HG03469 (cell line): ENCODE data around the gene ZNF639.
"Not testable (repeated sequence)": the region's sequence is repeated elsewhere in the genome, so short reads cannot be mapped to it uniquely, and the experiment has no call there.

Experiments used
- ATAC-seq: cut with Tn5 transposase; IDR thresholded peaks from one replicate; pipeline ENCODE4 v1.9.1; 2021; ENCODE audit warnings: mild to moderate bottlenecking, moderate library complexity, moderate number of reproducible peaks; ENCODE audit not compliant: unreplicated experiment

The ZNF639 gene

GRCh38 chr3:179322286-179323196 lies at the start of gene ZNF639:
Gene ZNF639, plus strand, starts transcription at chr3:179323031. Its CDS starts 5,263 bp downstream, at chr3:179328294.
- peak; percentile 61 for ATAC-seq

- not testable (repeated sequence) for ATAC-seq
Observed at GRCh38 chr3:179274434-179274833, 48.4 kb upstream of the ZNF639 start.

GRCh38 chr3:179276001-179276400 lies 46.8 kb upstream of the ZNF639 start:
- ATAC-seq, result no peak

GRCh38 chr3:179276743-179277142 lies 46.1 kb upstream of the ZNF639 start:
- ATAC-seq, result no peak

- no peak for ATAC-seq
Observed at GRCh38 chr3:179278151-179278550, 44.7 kb upstream of the ZNF639 start.

- ATAC-seq, result no peak
Observed at GRCh38 chr3:179278932-179279693, 43.7 kb upstream of the ZNF639 start.

- no peak for ATAC-seq
Observed at GRCh38 chr3:179279837-179280236, 43.0 kb upstream of the ZNF639 start.

GRCh38 chr3:179281825-179282224 lies 41.0 kb upstream of the ZNF639 start:
- no peak for ATAC-seq

GRCh38 chr3:179286331-179286730 lies 36.5 kb upstream of the ZNF639 start:
- no peak for ATAC-seq

- ATAC-seq, result no peak
Observed at GRCh38 chr3:179288845-179289244, 34.0 kb upstream of the ZNF639 start.

GRCh38 chr3:179289295-179289694 lies 33.5 kb upstream of the ZNF639 start:
- no peak for ATAC-seq

- ATAC-seq, result no peak
Observed at GRCh38 chr3:179292450-179292849, 30.4 kb upstream of the ZNF639 start.

- ATAC-seq, result no peak
Observed at GRCh38 chr3:179297971-179298725, 24.7 kb upstream of the ZNF639 start.

- ATAC-seq, result no peak
Observed at GRCh38 chr3:179299316-179299715, 23.5 kb upstream of the ZNF639 start.

GRCh38 chr3:179299999-179300613 lies 22.7 kb upstream of the ZNF639 start:
- ATAC-seq, result no peak

GRCh38 chr3:179301645-179302044 lies 21.2 kb upstream of the ZNF639 start:
- ATAC-seq, result no peak

- ATAC-seq, result no peak
Observed at GRCh38 chr3:179302111-179302510, 20.7 kb upstream of the ZNF639 start.

GRCh38 chr3:179304605-179305004 lies 18.2 kb upstream of the ZNF639 start:
- ATAC-seq, result no peak

- not testable (repeated sequence) for ATAC-seq
Observed at GRCh38 chr3:179307362-179307761, 15.5 kb upstream of the ZNF639 start.

- ATAC-seq, result no peak
Observed at GRCh38 chr3:179308001-179308400, 14.8 kb upstream of the ZNF639 start.
